GM21786 (cell line): Measurements from ENCODE around the gene SPATA12.

Experiments used
- ATAC-seq: cut with Tn5 transposase; IDR thresholded peaks from one replicate; pipeline ENCODE4 v1.9.1; 2021; ENCODE audit not compliant: unreplicated experiment

The SPATA12 gene

GRCh38 chr3:57060089-57060821 lies at the start of gene SPATA12:
SPATA12 (plus strand) TSS chr3:57060664; CDS start chr3:57073695, 13,031 bp downstream.
- ATAC-seq, result no peak

DNA sequence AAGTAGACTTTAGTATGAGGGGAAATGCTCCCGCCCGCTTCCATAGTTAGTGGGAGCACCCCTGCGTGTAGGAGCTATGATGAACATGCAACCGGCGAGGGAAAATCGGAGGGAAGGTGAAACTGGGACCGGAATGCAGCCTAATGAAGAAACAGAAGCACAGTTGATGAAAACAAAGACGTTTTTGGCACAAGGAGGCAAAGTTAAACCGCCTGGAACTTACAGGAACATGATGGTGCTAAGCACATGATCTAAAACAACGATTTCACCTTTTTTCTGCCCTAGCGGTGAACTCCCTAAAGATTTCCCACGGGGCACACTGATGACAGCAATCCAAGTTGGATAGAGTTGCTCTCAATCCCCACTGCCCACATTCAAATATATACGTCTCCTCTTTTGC lies 49.4 kb upstream of the SPATA12 start:
- no peak for ATAC-seq

DNA sequence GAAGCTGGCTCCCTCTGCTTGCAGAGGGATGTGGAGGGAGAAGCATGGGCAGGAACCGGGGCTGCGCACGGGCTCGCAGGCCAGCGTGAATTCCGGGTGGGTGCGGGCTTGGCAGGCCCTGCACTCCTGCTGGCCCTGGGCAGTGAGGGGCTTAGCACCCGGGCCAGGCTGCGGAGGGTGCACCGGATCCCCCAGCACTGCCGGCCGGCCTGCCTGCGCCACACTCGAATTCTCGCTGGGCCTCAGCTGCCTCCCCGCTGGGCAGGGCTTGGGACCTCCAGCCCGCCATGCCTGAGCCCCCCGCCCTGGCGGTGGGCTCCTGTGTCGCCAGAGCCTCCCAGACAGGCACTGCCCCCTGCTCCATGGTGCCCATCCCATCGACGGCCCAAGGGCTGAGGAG lies 47.6 kb upstream of the SPATA12 start:
- no peak for ATAC-seq

- no peak for ATAC-seq
Observed at GRCh38 chr3:57015350-57015729, 45.1 kb upstream of the SPATA12 start.

DNA sequence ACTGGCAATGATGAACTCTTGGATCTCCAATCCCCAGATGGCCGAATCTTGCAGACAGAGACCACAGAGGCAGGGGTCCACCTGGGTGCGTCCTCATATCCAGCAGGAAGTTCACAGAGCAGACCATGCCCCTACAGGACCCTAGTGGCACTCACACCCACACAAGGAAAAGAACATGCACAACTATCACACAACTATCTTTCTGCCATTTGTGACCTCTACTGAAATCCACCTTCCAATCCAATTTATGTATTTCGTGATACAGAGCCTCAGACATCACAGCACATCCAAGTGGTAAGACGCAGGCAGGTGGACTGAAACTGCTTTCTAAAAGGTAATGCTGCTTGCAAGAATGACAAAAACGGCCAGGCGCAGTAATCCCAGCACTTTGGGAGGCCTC lies 44.6 kb upstream of the SPATA12 start:
- ATAC-seq, result no peak

GRCh38 chr3:57017459-57017845 lies 43.0 kb upstream of the SPATA12 start:
- ATAC-seq, result no peak

DNA sequence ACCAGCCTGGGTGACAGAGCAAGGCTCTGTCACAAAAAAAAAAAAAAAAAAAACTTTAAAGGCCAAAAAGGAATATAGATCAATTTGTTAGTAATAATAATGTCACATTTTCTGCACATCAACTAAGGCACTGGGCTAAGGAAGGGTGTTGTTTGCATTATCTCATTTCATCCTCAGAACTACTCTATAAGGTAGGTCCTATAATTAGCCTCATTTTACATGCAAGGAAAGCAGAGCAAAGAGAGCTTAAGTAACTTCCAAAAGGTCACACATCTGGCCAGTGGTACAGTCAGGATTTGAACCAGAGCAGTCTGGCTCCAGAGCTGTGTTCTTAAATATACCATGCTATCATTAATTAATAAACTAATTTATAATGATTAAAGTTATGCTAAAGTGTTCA lies 42.2 kb upstream of the SPATA12 start:
- ATAC-seq, result no peak

DNA sequence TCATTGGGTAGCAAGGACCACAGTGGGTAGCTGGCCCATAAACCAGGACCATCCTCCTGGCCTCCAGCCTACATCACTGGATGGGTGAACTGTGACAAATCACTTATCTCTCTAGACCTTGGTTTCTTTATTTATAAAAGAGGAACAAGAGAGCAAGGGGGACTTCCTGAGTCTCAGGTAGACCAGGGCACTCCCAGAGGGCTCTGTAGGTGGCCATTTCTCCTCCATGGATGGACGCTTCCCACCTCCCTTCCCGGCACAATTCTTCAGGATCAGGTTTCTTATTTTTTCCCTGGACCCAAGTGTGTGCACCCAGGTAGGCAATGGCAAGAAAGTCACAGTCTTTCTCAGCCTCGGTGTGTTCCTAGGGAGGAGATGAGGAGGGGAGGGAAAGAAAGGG lies 41.4 kb upstream of the SPATA12 start:
- peak; percentile 58 for ATAC-seq

DNA sequence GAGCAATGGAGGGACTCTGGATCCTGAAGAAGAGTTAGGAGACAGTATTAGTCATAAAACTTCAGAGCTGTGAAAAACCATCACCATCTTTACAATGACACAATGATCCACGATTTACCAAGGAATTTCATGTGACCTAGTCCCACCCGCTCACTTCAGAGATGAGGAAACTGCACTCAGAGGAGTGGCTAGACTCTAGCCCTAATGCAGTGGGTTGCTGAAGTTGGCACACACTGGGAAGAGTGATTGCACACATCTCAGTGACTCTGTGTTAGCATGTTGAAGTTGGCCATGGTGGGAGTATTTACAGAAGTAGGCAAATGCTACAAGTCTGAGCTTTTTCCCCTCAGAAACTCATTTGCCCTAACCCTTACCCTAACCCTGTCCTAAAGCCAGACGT lies 35.2 kb upstream of the SPATA12 start:
- no peak for ATAC-seq

GRCh38 chr3:57026944-57027343 lies 33.5 kb upstream of the SPATA12 start:
- no peak for ATAC-seq

- ATAC-seq, result no peak
Observed at GRCh38 chr3:57029383-57029782, 31.1 kb upstream of the SPATA12 start.

DNA sequence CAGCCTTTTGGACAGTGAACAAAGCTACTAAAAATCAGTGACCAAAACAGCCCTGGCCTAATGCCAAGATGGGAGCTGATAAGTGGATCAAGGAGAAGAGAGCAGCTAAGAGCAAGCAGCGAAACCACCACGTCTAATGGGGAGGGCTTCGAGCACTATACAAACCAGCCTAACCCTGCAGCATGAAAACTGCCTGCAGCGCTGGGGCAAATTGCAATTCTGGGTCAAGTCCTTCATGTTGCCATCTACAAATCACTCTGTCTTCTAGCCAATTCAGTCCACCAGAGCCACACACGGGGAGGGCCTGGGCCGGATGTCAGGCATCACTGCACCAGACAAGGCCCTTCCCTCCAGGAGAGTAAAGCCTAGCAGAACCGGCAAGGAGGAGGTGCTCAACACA lies 30.5 kb upstream of the SPATA12 start:
- no peak for ATAC-seq

GRCh38 chr3:57030721-57031120 lies 29.7 kb upstream of the SPATA12 start:
- ATAC-seq, result no peak

GRCh38 chr3:57031631-57032541 lies 28.6 kb upstream of the SPATA12 start:
- no peak for ATAC-seq

DNA sequence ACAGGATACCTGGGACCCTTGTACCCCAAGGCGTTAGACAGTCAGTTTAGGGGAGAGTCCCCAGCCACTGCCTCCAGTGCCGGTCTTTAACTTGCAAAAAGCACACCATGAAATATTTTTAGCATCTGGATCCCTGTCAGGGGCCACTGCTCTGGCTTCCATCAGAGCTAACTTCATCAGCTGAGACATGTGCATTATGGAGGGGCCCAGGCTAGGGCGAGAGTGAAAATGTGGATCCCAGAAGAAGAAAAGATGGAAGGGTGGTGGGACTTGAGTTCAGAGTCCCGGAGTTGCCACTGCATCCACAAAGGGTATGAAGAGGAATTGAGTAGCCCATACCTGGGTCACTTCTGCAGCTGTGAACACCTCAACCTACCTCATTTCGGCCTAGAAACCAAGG lies 23.5 kb upstream of the SPATA12 start:
- no peak for ATAC-seq

GRCh38 chr3:57038466-57039164 lies 21.8 kb upstream of the SPATA12 start:
- no peak for ATAC-seq

DNA sequence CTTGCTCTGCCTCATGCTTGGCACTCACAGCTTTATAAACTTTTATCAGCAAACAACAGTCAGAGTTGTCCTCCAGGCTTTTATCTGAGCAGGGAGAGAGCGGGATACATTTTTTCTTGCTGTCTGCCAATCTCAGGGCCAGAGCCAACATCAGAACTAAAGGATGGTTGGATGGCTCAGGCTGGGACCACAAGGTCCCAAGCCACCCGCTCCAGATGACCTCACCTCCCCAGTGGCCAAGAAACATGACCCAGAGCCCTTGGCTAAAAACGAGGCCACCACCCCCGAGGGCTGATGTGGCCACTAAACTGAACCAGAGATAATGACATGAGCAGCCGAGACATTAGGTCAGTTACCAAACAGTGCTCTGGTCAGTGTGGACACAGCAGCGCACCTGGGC lies 18.8 kb upstream of the SPATA12 start:
- no peak for ATAC-seq

GRCh38 chr3:57043518-57043917 lies 16.9 kb upstream of the SPATA12 start:
- ATAC-seq, result no peak

DNA sequence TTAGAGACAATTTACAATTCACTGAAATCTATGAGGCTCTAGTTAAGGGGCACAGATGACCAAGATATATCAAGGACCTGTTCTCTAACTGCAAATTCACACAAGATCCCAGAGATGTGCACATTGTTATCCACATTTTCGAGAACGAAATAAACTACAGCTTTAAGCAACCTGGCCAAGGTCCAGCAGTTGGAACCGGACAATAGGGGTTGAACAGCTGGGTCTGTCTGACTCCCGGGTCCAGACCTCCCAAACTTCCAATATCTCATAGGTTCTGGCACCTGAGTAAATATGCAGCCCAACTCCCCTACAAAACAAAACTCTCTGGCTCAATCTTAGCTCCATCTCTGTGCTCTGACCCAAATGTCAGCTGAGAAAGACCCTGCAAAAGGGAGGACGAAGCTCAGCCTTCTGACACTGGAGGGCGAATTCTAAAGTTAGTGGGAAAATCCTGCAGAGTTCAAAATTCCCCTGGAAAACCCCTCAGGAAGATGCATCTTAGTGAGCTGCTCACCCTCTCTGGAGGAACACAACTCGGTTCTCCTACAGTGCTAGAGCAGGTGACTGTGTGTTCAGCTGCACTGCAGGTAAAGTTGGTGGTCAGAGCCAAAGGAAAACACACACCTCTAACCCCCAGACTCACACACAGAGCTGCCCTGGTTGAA lies 14.2 kb upstream of the SPATA12 start:
- no peak for ATAC-seq

DNA sequence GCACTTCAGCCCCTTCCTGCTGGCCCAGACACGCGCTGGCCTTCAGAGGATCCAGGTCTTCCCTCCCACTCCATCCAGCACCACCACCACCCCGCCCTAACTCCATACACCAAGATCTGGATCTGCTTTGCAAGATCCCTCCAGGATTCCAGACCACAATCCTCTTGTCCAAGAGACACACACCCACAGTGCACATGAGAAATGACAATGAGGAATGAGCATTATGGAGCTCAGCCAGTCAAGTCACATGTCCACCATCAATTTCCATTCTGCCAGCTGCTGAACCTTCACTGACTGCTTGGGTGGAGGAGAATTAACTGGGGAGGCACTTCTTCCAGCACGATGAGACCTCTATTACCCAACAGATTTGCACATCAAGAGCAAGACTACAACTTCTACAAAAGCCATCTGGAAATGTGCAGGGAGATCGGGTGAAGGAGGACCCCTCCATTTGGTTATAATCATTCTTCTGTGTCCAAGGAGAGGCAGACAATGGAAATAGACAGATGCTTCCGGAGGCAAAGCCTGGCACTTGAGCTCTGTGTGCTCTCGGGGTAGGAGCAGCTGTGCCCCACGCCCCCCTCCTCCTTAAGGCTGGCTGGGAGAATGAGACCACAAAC lies 12.3 kb upstream of the SPATA12 start:
- ATAC-seq, result no peak

DNA sequence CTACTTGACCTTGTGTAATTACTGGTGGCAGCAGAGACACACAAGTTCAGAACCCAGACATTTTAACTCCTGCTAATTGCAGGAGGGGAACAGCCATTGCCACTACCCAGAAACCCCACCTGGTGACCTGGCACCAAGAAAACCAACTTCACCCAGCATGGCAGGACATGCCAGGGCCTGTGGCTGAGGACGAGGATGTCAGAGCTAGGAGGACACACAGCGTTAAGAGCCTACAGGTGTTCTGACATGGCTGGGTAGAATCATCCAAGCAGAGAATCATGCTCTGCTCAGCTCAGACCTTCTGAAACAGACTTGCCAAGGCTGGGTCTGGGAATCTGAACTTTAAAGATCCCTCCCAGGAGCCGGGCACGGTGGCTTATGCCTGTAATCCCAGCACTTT lies 11.7 kb upstream of the SPATA12 start:
- no peak for ATAC-seq
